K562 (cell line): ENCODE results near the gene KIF4B. TPM values are rescaled to one million over a fixed set of nuclear protein-coding genes. Genes with fewer than 3 reads are reported as not detected.

ENCODE experiments used
- ATAC-seq: fragments of 200-7000 bp; cut with Tn5 transposase; 3 replicates; pipeline ENCODE4 v1.9.1; 2020; ENCODE audit warnings: moderate library complexity
- BruUV-seq: library from RNA; stranded (reverse); fragments of 400-500 nt; replicated peaks from 2 replicates; lab custom pipeline; 2021; lab: Mats Ljungman, UMichigan
- CTCF ChIA-PET: fragments of 300-600 bp; formaldehyde crosslinking; extraction: SDS; loops from one replicate; lab custom pipeline; 2021; ENCODE audit warnings: low intra/inter-chr PET ratio; lab: Yijun Ruan, JAX
- POLR2A ChIA-PET: fragments of 300-600, 350-650 bp; sonication (Branson Sonifier 250); formaldehyde crosslinking; extraction: SDS; loops from one replicate; lab custom pipeline; 2021; ENCODE audit warnings: antibody characterized with exemption, inconsistent platforms; lab: Yijun Ruan, JAX
- DNase-seq, 4 experiments: peaks; one replicate each; pipeline versions ENCODE4 v3.0.0 to v3.0.0-alpha.2; 2011 to 2018; ENCODE audit warnings: low spot score in 3 of 4, mixed read lengths in 3 of 4; ENCODE audit errors: extremely low read depth in 1 of 4
- FAIRE-seq: peaks from 2 replicates; lab custom pipeline; 2011; peaks lifted over from hg19 to GRCh38; lab: Jason Lieb, UNC
- H2AFZ ChIP-seq: 2 replicates; pipeline ENCODE4 v1.6.0; 2011; ENCODE audit warnings: low read depth, low read length, control low read depth, inconsistent platforms
- H3K27ac ChIP-seq: fragments of 200-600 bp; 3 replicates; pipeline ENCODE4 v1.8.0; 2011; ENCODE audit warnings: low read depth, mild to moderate bottlenecking, control low read depth, inconsistent platforms, low read length, moderate library complexity, mixed read lengths; ENCODE audit errors: extremely low read depth
- H3K27me3 ChIP-seq, 2 experiments: fragments of 300-600 bp in 1 of 2; 2 replicates in 1 of 2; 3 replicates in 1 of 2; pipeline versions ENCODE4 v1.6.0 to v1.8.0; 2011; ENCODE audit warnings: inconsistent platforms in 2 of 2, low read length in 2 of 2, mild to moderate bottlenecking in 1 of 2, mixed read lengths in 1 of 2, moderate library complexity in 1 of 2; ENCODE audit not compliant: control insufficient read depth in 2 of 2, insufficient read depth in 2 of 2
- H3K36me3 ChIP-seq: fragments of 300-600 bp; 3 replicates; pipeline ENCODE4 v1.8.0; 2011; ENCODE audit warnings: mild to moderate bottlenecking, low read length, inconsistent platforms; ENCODE audit not compliant: control insufficient read depth, insufficient read depth
- H3K4me1 ChIP-seq, 2 experiments: fragments of 200-600 bp in 1 of 2; replicated peaks in 1 of 2; 2 replicates in 1 of 2; 3 replicates in 1 of 2; pipeline versions ENCODE4 v1.5.1 to v1.8.0; 2011; ENCODE audit warnings: inconsistent platforms in 2 of 2, low read length in 2 of 2, mild to moderate bottlenecking in 1 of 2, mixed read lengths in 1 of 2, moderate library complexity in 1 of 2; ENCODE audit not compliant: control insufficient read depth in 2 of 2, insufficient read depth in 2 of 2
- H3K4me2 ChIP-seq: 2 replicates; pipeline ENCODE4 v1.6.1; 2011; ENCODE audit warnings: low read length, control low read depth, inconsistent platforms, mixed read lengths; ENCODE audit not compliant: insufficient read depth
- H3K4me3 ChIP-seq: fragments of 200-600 bp; sonication (generic), shearing (Covaris generic); 2 replicates; pipeline ENCODE4 v1.5.1; 2016; ENCODE audit warnings: control low read depth, inconsistent platforms
- H3K79me2 ChIP-seq: fragments of 200-600 bp; 3 replicates; pipeline ENCODE4 v1.8.0; 2011; ENCODE audit warnings: low read length, inconsistent platforms; ENCODE audit not compliant: control insufficient read depth, insufficient read depth
- H3K9ac ChIP-seq, 2 experiments: 2 replicates each; pipeline versions ENCODE4 v1.6.0 to v1.6.1; 2011; ENCODE audit warnings: low read depth in 2 of 2, low read length in 2 of 2, control low read depth in 1 of 2, inconsistent platforms in 1 of 2, mild to moderate bottlenecking in 1 of 2, mixed read lengths in 1 of 2; ENCODE audit not compliant: insufficient read depth in 1 of 2
- H3K9me1 ChIP-seq: one replicate; pipeline ENCODE4 v1.6.0; 2011; ENCODE audit warnings: inconsistent platforms, mild to moderate bottlenecking, low read length, moderate library complexity; ENCODE audit not compliant: control insufficient read depth, insufficient read depth
- H3K9me3 ChIP-seq: replicated peaks from 2 replicates; pipeline ENCODE4 v1.5.1; 2011; ENCODE audit warnings: low read depth, low read length, inconsistent platforms; ENCODE audit not compliant: control insufficient read depth, insufficient read depth
- H4K20me1 ChIP-seq: replicated peaks from 2 replicates; pipeline ENCODE4 v1.6.1; 2011; ENCODE audit warnings: low read length, inconsistent platforms, mixed read lengths; ENCODE audit not compliant: control insufficient read depth, insufficient read depth
- CHD2 ChIP-seq: IDR thresholded peaks from 2 replicates; pipeline ENCODE4 v1.6.1; 2011; ENCODE audit warnings: low read depth, low read length
- ELK1 ChIP-seq: sonication (generic); formaldehyde crosslinking; IDR thresholded peaks from 2 replicates; pipeline ENCODE4 v1.8.1; 2022; ENCODE audit warnings: missing genetic modification reagents
- IFI16 ChIP-seq: fragments of 250-450 bp; sonication (Bioruptor Pico); IDR thresholded peaks from 2 replicates; pipeline ENCODE4 v2.1.2; 2022; ENCODE audit warnings: mild to moderate bottlenecking, inconsistent platforms
- KLF10 ChIP-seq: fragments of 250-450 bp; sonication (Bioruptor Pico); IDR thresholded peaks from 2 replicates; pipeline ENCODE4 v1.6.1; 2021; ENCODE audit warnings: matching md5 sums
- MAFG ChIP-seq: fragments of 450-650 bp; conservative IDR thresholded peaks from 2 replicates; pipeline ENCODE4 v1.6.1; 2016; ENCODE audit warnings: missing genetic modification characterization, missing compliant biosample characterization
- SIRT6 ChIP-seq: IDR thresholded peaks from one replicate; pipeline ENCODE4 v1.6.1; 2012; ENCODE audit warnings: low read depth, mild to moderate bottlenecking, control low read depth, inconsistent platforms, low read length, moderate library complexity
- SMAD2 ChIP-seq: fragments of 150-350 bp; IDR thresholded peaks from 2 replicates; pipeline ENCODE4 v1.6.1; 2014; ENCODE audit warnings: low read depth, mild to moderate bottlenecking, low read length
- SRSF3 ChIP-seq: fragments of 200-400 bp; formaldehyde crosslinking; IDR thresholded peaks from 2 replicates; pipeline ENCODE4 v1.6.1; 2016; ENCODE audit warnings: mild to moderate bottlenecking, low read length, moderate library complexity; ENCODE audit not compliant: insufficient read depth
- TCF7 ChIP-seq: sonication (generic); IDR thresholded peaks from 2 replicates; pipeline ENCODE4 v1.6.1; 2016; ENCODE audit warnings: antibody characterized with exemption, borderline replicate concordance
- ZNF408 ChIP-seq: fragments of 250-450 bp; sonication (Bioruptor Pico); IDR thresholded peaks from 2 replicates; pipeline ENCODE4 v1.4.0; 2020; ENCODE audit warnings: low read depth, mild to moderate bottlenecking, moderate library complexity
- ZNF57 ChIP-seq: fragments of 450-650 bp; formaldehyde crosslinking; IDR thresholded peaks from 2 replicates; pipeline ENCODE4 v1.4.0; 2020; ENCODE audit warnings: mild to moderate bottlenecking, moderate library complexity
- ZNF830 ChIP-seq: fragments of 250-450 bp; sonication (Bioruptor Pico); IDR thresholded peaks from 2 replicates; pipeline ENCODE4 v1.5.0; 2021; ENCODE audit warnings: mild to moderate bottlenecking
- WGBS: fragments of 100-300 bp; shearing (Covaris generic); methylation state at CpG from one replicate; pipeline ENCODE4 v1.1.6; 2016; ENCODE audit warnings: low coverage, mixed read lengths; ENCODE audit not compliant: insufficient coverage; ENCODE audit errors: missing lambda C conversion rate; 5-methylcytosine and 5-hydroxymethylcytosine counted together
- in situ Hi-C: fragments of 300-500 bp; cut with MboI; formaldehyde crosslinking; loops from 4 replicates; pipeline ENCODE4 v1.15.0; 2018; ENCODE audit warnings: inconsistent platforms, mixed read lengths
- intact Hi-C: fragments of 100-400 bp; cut with micrococcal nuclease; formaldehyde crosslinking; loops from 2 replicates; pipeline ENCODE4 v1.14.2; 2022
- polyA plus RNA-seq, 8 experiments: library from polyadenylated mRNA; depleted of rRNA in 4 of 8; stranded (reverse) in 5 of 8; unstranded in 3 of 8; fragments of >200 nt; fragmentation: Nextera tagmentation in 2 of 8; fragmentation: Illumina TruSeq in 1 of 8; extraction: Ambion mirVana in 2 of 8; extraction: Trizol in 1 of 8; gene quantifications; 2 replicates each; pipeline versions ENCODE4 v1.2.1 to v1.2.3, GENCODE V29; 2011 to 2014; ENCODE audit warnings: inconsistent platforms in 1 of 8, missing spikeins in 1 of 8
- total RNA-seq, 7 experiments: library from RNA; depleted of rRNA in 6 of 7; stranded (reverse); fragments of >200 nt in 6 of 7; fragmentation: Illumina TruSeq in 2 of 7; extraction: Trizol in 2 of 7; gene quantifications; 2 replicates each; pipeline versions ENCODE4 v1.2.1 to v1.2.3, GENCODE V29; 2011 to 2021; ENCODE audit warnings: low replicate concordance in 1 of 7
- TF ChIP-seq, protein P1 (sequence below): sonication (generic); formaldehyde crosslinking; IDR thresholded peaks from 2 replicates; pipeline ENCODE4 v1.8.0; 2022; ENCODE audit warnings: mild to moderate bottlenecking, missing genetic modification reagents

The KIF4B gene
- total and polyA plus RNA-seq, 9 of the 15 experiments (the other 6 are each of a cell fraction or from before 2014, with no cell fraction given): 0.01 to 0.09 (median 0.07) TPM; not detected in 2

DNA sequence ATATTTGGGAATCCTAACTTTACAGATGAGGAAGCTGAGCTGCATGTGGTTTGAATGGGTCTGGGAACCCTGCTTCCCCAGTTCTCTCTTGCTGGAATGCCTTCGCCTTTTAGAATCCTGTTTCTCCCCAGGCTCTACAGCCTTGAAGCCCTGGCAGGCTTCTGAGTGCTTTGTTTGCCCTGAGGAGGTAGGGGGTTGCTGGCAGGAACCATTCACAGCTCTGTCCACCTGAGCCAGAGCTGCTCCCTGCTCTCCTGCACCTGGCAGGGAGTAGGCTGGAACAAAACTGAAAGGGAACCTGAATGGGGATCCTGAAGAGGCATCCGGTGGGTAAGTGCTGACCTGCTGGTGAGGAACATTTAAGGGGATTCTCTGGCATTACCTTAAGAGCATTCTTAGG, 33.0 kb downstream of the KIF4B start (continued):
- TF ChIP-seq SMAD2 (no peak), CHD2 (no peak), MAFG (tag) (no peak), KLF10 (CRISPR knock-in tag) (no peak), TCF7 (no peak), ZNF408 (CRISPR knock-in tag) (no peak), ZNF57 (CRISPR knock-in tag) (no peak), ELK1 (no peak), SIRT6 (no peak)

DNA sequence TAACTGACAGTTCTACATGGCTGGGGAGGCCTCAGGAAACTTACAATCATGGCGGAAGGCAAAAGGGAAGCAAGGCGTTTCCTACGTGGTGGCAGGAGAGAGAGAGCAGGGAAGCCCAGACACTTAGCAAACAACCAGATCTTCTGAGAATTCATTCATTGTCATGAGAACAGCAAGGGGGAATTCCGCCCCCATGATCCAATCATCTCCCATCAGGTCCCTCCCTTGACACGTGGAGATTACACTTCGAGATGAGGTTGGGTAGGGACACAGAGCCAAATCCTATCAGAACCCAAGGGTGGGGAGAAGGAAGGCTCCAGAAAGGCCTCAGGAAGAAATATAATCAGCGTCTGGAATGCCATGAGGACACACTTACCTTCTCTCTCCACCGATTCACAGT, 34.3 kb downstream of the KIF4B start:
- H3K27me3 ChIP-seq: no peaks in the 10 kb centered on the region
- 2% methylated on average over 8 of the region's 8 CpGs for WGBS
- H4K20me1 ChIP-seq: no peaks in the 10 kb centered on the region
- intact Hi-C loops (no loop called here), in situ Hi-C loops (no loop called here)
- ATAC-seq (no peak), DNase-seq (no peak), FAIRE-seq (no peak)
- no peaks in the 10 kb centered on the region for H3K9me3 ChIP-seq
- ChIA-PET CTCF (no interaction called here), POLR2A (no interaction called here)
- TF ChIP-seq IFI16 (CRISPR knock-in tag) (no peak), SRSF3 (no peak), ZNF830 (no peak)
- TF ChIP-seq, protein P1, sequence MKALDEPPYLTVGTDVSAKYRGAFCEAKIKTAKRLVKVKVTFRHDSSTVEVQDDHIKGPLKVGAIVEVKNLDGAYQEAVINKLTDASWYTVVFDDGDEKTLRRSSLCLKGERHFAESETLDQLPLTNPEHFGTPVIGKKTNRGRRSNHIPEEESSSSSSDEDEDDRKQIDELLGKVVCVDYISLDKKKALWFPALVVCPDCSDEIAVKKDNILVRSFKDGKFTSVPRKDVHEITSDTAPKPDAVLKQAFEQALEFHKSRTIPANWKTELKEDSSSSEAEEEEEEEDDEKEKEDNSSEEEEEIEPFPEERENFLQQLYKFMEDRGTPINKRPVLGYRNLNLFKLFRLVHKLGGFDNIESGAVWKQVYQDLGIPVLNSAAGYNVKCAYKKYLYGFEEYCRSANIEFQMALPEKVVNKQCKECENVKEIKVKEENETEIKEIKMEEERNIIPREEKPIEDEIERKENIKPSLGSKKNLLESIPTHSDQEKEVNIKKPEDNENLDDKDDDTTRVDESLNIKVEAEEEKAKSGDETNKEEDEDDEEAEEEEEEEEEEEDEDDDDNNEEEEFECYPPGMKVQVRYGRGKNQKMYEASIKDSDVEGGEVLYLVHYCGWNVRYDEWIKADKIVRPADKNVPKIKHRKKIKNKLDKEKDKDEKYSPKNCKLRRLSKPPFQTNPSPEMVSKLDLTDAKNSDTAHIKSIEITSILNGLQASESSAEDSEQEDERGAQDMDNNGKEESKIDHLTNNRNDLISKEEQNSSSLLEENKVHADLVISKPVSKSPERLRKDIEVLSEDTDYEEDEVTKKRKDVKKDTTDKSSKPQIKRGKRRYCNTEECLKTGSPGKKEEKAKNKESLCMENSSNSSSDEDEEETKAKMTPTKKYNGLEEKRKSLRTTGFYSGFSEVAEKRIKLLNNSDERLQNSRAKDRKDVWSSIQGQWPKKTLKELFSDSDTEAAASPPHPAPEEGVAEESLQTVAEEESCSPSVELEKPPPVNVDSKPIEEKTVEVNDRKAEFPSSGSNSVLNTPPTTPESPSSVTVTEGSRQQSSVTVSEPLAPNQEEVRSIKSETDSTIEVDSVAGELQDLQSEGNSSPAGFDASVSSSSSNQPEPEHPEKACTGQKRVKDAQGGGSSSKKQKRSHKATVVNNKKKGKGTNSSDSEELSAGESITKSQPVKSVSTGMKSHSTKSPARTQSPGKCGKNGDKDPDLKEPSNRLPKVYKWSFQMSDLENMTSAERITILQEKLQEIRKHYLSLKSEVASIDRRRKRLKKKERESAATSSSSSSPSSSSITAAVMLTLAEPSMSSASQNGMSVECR (CRISPR knock-in tag): no peak
- no peak overlapping the region for H3K4me3 ChIP-seq
- no peaks in the 10 kb centered on the region for H3K9me1 ChIP-seq
- H3K79me2 ChIP-seq: no peaks in the 10 kb centered on the region
- H3K36me3 ChIP-seq: no peaks in the 10 kb centered on the region
- no peaks in the 10 kb centered on the region for H3K4me1 ChIP-seq
- H3K9ac ChIP-seq: no peak overlapping the region
- no TSS peak for BruUV-seq
- no peak overlapping the region for H2AFZ ChIP-seq
- H3K4me2 ChIP-seq: no peak overlapping the region
- no peak overlapping the region for H3K27ac ChIP-seq
